NCI-H524 treated with DMSO at 0.1 percent for 48 hours (cell line): ENCODE data around the gene SAP130.

ENCODE experiments used
- DNase-seq: peaks from one replicate; lab custom pipeline; 2025; lab: John Stamatoyannopoulos, UW

Gene SAP130

GRCh38 chr2:128027801-128028667 is at the start of gene SAP130:
TSS of gene SAP130 (minus strand) at chr2:128028059. CDS start at chr2:128026292, 1,767 bp downstream.
- peak; percentile 75 for DNase-seq

DNA sequence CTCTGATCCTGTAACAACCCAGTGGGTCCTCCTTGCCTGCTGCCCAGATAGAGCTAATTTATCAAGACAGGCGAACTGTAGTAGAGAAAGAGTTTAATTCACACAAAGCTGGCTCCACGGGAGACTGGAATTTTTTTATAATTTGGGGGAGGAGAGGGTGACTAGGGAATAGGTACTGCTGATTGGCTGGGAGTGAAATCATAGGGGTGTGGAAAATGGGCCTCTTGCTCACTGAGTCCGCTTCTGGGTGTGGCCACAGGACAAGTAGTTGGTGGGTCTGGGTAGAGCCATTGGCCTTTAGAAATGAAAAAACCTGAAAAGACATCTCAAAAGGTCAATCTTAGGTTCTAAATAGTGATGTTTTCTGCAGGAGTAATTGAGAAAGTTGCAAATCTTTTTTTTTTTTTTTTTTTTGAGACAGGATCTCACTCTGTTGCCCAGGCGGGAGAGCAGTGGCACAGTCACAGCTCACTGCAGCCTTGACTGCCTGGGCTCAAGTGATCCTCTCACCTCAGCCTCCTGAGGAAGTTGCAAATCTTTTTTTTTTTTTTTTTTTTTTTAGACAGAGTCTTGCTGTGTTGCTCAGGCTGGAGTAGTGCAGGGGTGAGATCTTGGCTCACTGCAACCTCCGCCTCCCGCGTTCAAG is 48.7 kb upstream of the SAP130 start:
- DNase-seq = no peak

DNA sequence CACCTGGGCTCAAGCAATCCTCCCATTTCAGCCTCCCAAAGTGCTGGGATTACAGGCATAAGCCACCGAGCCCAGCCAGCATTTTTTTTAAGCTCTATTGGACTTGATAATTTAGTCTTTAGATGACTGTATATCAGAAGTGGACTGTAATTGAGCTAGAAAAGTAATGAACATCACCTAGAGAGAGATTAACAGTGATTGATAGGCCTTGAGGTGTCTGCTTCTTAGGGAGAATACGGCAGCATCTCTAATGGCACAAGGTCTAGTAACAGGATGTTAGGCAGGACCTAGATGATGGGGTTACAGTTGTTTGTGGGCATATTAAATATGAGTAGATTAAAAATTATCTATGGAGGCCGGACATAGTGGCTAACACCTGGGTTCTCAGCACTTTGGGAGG is 45.4 kb upstream of the SAP130 start:
- DNase-seq = no peak

DNA sequence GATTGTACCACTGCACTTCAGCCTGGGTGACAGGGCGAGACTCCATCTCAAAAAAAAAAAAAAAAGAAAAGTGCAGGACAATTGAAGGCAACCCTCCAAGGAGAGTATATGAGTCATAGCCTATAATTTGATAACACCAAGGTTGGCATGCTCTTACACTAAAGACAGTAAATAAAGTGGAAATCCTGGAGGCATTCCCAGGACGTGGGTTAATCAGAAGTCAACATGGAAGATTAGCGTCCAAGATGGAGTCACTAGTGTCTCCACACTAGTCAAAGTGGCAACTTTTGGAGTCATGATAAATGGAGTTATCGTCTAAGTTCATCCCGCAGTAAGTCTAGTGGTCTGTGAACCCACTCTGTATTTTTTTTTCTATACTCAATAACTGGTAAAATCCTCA is 41.9 kb upstream of the SAP130 start:
- DNase-seq = no peak

DNA sequence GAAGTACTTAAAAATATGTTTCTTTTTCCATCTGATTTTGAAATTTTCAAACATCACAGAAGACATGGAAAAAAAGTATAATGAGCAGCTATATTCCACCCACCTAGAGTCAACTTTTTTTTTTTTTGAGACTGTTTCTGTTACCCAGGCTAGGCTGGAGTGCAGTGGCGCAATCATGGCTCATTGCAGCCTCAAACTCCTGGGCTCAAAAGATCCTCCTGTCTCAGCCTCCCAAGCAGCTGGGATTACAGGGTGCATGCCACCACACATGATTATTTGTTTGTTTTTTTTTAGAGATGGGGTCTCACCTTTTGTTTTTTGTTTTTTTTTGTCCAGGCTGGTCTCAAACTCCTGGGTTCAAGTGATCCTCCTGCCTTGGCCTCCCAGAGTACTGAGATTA is 36.5 kb upstream of the SAP130 start:
- DNase-seq = no peak

GRCh38 chr2:128062571-128062970 is 34.7 kb upstream of the SAP130 start:
- no peak for DNase-seq

DNA sequence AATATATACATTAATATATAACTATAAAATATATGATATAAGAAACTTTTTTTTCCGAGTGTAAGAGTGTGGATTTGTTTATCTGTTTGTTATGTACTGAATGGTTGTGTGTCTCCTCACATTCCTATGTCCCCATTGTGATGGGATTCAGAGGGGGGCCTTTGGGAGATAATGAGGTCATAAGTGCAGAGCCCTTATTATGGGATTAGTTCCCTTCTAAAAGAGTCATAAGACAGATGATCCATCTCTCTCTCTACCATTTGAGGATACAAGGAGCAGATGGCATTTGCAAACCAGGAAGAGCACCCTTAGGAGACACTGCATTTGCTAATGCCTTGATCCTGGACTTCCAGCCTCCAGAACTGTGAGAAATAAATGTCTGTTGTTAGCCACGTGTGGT is 30.3 kb upstream of the SAP130 start:
- DNase-seq = peak; percentile 82

DNA sequence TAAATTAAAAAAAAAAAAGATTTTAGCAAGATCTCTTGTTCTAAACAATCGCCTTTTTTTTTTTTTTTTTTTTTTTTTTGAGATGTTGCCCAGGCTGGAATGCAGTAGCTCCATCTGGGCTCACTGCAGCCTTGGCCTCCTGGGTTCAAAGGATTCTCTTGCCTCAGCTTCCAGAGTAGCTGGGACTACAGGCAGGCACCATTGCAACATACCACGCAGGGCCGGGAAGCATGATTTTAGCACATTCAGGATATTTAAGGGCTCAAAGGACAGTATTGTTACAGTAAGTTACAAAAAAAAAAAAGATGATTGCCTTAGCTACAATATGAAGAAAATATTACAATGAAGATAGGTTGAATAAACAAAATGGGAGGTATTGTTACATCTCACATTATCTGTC is 29.5 kb upstream of the SAP130 start:
- DNase-seq = no peak

GRCh38 chr2:128054104-128054885 is 26.4 kb upstream of the SAP130 start:
- DNase-seq = no peak

- DNase-seq = no peak
Measured at GRCh38 chr2:128053331-128053730, 25.5 kb upstream of the SAP130 start.

DNA sequence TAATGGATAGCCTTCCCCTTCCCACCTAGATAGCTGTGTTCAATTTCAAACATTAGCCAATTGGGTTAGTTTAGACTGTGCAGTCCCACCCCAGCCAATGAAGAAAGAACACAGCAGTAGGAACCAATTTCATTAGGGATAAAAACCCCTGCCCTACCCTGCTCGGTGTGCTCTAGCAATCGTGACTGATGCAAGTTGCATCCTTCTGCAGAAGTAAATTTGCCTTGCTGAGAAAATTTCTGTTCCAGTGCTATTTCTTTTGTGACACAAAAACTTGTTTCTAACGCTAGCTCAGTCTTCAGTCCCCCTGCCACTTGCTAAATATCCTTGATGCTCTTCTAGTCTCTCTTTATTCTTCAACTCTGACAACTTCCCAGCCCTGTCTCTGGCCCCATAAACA is 15.2 kb upstream of the SAP130 start:
- DNase-seq = no peak

DNA sequence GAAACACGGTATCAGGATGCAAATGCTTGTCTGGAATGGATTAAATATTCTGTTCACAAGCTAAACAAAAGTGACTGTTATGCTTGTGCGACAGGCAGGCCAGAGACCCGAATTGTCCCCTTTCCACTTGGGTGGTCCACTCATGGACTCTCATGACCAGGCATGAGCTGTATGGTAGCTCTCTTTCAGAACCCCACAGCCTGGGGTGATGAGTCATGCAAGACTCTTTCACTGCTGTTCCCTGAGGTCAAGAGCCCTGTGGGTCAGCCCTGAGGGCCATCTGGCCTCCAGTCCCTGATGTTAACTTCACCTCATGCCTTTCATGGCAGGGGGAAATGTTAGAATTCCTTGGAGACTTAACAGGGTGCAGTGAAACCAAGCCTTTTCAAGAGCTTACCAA is 13.7 kb upstream of the SAP130 start:
- no peak for DNase-seq

GRCh38 chr2:128040166-128040771 is 12.4 kb upstream of the SAP130 start:
- no peak for DNase-seq

DNA sequence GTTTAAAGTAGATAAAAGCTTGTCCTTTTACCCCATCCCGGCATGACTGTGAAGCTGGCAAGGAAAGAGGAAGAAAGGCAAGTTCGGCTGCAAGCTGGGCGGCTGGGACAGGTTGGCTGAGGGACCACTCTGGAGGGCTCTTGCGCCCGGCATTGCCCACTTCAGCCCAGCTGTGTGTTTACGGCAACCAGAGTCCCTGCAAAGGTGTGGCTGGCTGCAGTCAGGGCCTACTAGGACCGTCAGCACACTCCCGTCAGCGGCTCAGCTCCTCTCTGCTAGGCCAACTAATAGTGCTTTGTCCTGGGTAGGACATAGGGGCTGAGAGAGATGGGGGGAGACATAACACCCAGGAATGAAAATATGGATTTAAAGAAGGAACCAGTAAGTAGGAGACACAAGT is 11.7 kb upstream of the SAP130 start:
- DNase-seq = no peak

GRCh38 chr2:128038411-128038810 is 10.6 kb upstream of the SAP130 start:
- no peak for DNase-seq

- no peak for DNase-seq
Measured at GRCh38 chr2:128037649-128038048, 9.8 kb upstream of the SAP130 start.

DNA sequence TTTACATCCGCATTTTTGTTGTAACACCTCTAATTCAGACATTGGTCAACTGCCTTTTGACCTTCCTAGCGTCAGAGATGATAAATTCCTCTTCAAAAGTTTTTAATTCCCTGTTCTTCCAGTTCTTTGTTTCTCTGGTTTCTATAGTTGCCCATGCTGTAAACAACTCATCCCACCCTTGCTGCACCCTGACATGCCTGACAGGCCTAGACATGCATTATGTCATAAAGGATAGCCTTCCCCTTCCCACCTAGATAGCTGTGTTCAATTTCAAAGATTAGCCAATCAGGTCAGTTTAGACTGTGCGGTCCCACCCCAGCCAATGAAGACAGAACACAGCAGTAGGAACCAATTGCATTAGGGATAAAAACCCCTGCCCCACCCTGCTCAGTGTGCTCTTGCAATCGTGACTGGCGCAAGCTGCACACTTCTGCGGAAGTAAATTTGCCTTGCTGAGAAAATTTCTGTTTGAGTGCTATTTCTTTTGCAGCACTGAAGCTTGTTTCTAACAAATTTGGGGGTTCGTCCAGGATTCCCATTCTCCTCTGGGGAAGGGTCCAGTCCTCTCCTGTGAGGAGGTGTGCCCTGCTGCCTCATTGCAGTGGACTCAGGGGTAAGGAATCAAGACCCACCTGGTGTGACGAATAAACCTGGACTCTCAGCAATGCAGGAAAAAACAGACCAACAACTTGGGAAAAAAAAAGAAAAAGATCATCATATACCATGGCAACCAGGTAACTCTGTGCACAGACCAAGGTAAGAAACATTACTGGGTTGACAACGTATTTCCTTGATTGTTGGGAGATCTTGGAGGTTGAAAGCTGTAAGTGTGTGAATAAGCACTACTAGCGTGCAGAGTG is 9.1 kb upstream of the SAP130 start:
- no peak for DNase-seq

DNA sequence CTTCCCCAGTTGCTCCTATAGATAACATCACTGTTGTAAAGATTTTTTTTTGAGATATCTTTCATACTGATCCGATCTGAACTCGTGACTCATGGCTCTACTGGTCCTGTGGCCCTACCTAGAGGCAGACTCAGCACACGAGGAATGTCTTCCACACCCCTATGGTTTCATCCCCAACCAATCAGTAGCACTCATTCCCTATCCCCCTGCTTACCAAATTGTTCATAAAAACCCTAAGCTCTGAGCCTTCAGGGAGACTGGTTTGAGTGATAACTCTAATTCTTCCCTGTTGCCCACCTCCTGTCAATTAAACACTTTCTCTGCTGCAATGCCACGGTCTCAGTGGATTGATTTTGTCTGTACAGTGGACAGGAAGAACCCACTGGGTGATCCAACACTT is 4.2 kb upstream of the SAP130 start:
- no peak for DNase-seq

DNA sequence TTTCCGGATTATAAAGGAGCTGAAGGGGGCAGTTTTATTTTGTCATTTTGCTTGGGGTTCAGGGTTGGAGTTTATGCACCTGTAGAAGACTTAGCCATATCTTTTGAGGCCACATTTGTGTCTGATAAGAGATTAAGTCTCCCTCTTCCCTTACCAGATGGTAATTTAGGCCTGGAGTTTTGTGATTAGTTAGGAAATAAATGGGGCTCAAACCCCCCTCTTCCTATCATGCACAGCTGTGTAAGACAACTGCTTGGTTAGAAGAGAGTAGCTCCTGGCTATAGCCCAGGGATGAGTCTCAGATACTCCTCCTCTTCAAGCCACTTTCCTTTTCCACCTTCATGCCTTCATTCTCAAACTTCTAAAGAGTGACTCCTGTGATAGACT is 802 bp upstream of the SAP130 start:
- no peak for DNase-seq

- DNase-seq = peak; percentile 83
Measured at GRCh38 chr2:128027278-128027800, 520 bp downstream of the SAP130 start.
